Testis (tissue), 3 donors: ENCODE data around the gene ZNF438. TPM values are rescaled to one million over a fixed set of nuclear protein-coding genes. Genes with fewer than 3 reads are reported as not detected.

Source experiments
- DNase-seq: peaks from one replicate; pipeline ENCODE4 v3.0.0-alpha.2; 2019
- H3K27ac ChIP-seq, 2 donors: fragments of 200-600 bp; sonication (generic); one replicate each; pipeline ENCODE4 v1.5.1; 2019
- H3K27me3 ChIP-seq: fragments of 200-600 bp; sonication (generic); one replicate; pipeline ENCODE4 v1.5.1; 2019
- H3K36me3 ChIP-seq: fragments of 200-600 bp; sonication (generic); one replicate; pipeline ENCODE4 v1.5.1; 2017; ENCODE audit warnings: low read depth; ENCODE audit errors: missing control alignments
- H3K4me1 ChIP-seq: fragments of 200-600 bp; sonication (generic); one replicate; pipeline ENCODE4 v1.5.1; 2019
- H3K4me3 ChIP-seq, 2 donors: fragments of 200-600 bp; sonication (generic); one replicate each; pipeline ENCODE4 v1.5.1; 2017 to 2019
- H3K9me3 ChIP-seq: fragments of 200-600 bp; sonication (generic); one replicate; pipeline ENCODE4 v1.5.1; 2017
- CTCF ChIP-seq, 3 experiments: fragments of 450-650 bp in 2 of 3; fragments of 200-600 bp in 1 of 3; sonication (generic) in 1 of 3; IDR thresholded peaks; one replicate each; pipeline ENCODE4 v1.5.1; 2016 to 2019; ENCODE audit warnings: antibody characterized with exemption in 3 of 3, mild to moderate bottlenecking in 2 of 3, moderate library complexity in 1 of 3
- POLR2A ChIP-seq: fragments of 450-650 bp; IDR thresholded peaks from one replicate; pipeline ENCODE4 v1.6.1; 2017; ENCODE audit warnings: antibody characterized with exemption, mild to moderate bottlenecking, moderate library complexity
- WGBS, 2 donors: methylation state at CpG; one replicate each; pipeline ENCODE4 v1.1.5; 2018; 5-methylcytosine and 5-hydroxymethylcytosine counted together
- intact Hi-C: fragments of 100-400 bp; cut with DNase I; formaldehyde crosslinking; loops from one replicate; pipeline ENCODE4 v1.15.1; 2023; ENCODE audit warnings: low total_unique reads
- polyA plus RNA-seq: library from polyadenylated mRNA; stranded (reverse); fragments of 350-450 nt; fragmentation: Illumina TruSeq; extraction: RNeasy Lipid Tissue Mini Kit (QIAGEN cat#74804); gene quantifications from one replicate; pipeline ENCODE4 v1.2.3, GENCODE V29; 2014; ENCODE audit warnings: low read depth, low replicate concordance; ENCODE audit not compliant: insufficient read depth
- total RNA-seq, 2 donors: library from RNA; depleted of rRNA; stranded (reverse); fragments of >200 nt; gene quantifications; one replicate each; pipeline ENCODE4 v1.2.3, GENCODE V29; 2016

The ZNF438 gene
- total and polyA plus RNA-seq, 3 donors from 2014 or later = 15.3 to 17.8 (median 16.2) TPM

- no peaks in the 10 kb centered on the region for H3K9me3 ChIP-seq
- WGBS, 2 donors = 56 to 61% methylated on average over 10 of the region's 10 CpGs
- H3K4me3 ChIP-seq = no peak overlapping the region
- peaks cover 6% of the 10 kb centered on the region for H3K4me1 ChIP-seq
- H3K27me3 ChIP-seq = no peaks in the 10 kb centered on the region
- intact Hi-C loops = no loop called here
- no peak for DNase-seq
- no peak for TF ChIP-seq CTCF (IDR thresholded peaks at IDR 0.05)
- TF ChIP-seq POLR2A = no peak
- H3K36me3 ChIP-seq = no peaks in the 10 kb centered on the region
- peak overlapping the region in 1 of 2 donors; percentile 36 for H3K27ac ChIP-seq
Observed at GRCh38 chr10:30820261-30820991, 211.2 kb downstream of the ZNF438 start.

GRCh38 chr10:30819341-30820181 is 212.1 kb downstream of the ZNF438 start:
- Histone ChIP-seq H3K36me3 (no peaks in the 10 kb centered on the region), H3K27ac (no peak overlapping the region), H3K4me3 (no peak overlapping the region), H3K27me3 (no peaks in the 10 kb centered on the region), H3K4me1 (peaks cover 6% of the 10 kb centered on the region), H3K9me3 (no peaks in the 10 kb centered on the region)
- WGBS, 2 donors = 35 to 65% methylated on average over 14 to 15 of the region's 15 CpGs
- DNase-seq = no peak
- intact Hi-C loops = no loop called here
- no peak for TF ChIP-seq POLR2A
- TF ChIP-seq CTCF (IDR thresholded peaks at IDR 0.05) = no peak

GRCh38 chr10:30818854-30819253 is 212.8 kb downstream of the ZNF438 start:
- no peak for DNase-seq
- Histone ChIP-seq H3K27me3 (no peaks in the 10 kb centered on the region), H3K27ac (no peak overlapping the region), H3K4me3 (no peak overlapping the region), H3K9me3 (no peaks in the 10 kb centered on the region), H3K4me1 (peaks cover 11% of the 10 kb centered on the region), H3K36me3 (no peaks in the 10 kb centered on the region)
- intact Hi-C loops = no loop called here
- 70 to 76% methylated on average over 9 to 17 of the region's 17 CpGs for WGBS, 2 donors
- TF ChIP-seq POLR2A (no peak), CTCF (IDR thresholded peaks at IDR 0.05) (no peak)

- Histone ChIP-seq H3K36me3 (no peaks in the 10 kb centered on the region), H3K27me3 (no peaks in the 10 kb centered on the region), H3K9me3 (no peaks in the 10 kb centered on the region), H3K4me1 (peaks cover 18% of the 10 kb centered on the region), H3K4me3 (no peak overlapping the region), H3K27ac (no peak overlapping the region)
- 71 to 72% methylated on average over 10 to 12 of the region's 12 CpGs for WGBS, 2 donors
- no peak for TF ChIP-seq POLR2A
- TF ChIP-seq CTCF (IDR thresholded peaks at IDR 0.05) = no peak
- DNase-seq = no peak
- intact Hi-C loops = no loop called here
Observed at GRCh38 chr10:30818010-30818660, 213.5 kb downstream of the ZNF438 start.
